Suppressor macrophage (primary cell): Measurements from ENCODE around the gene ITGB3.

ENCODE experiments used
- DNase-seq, 4 experiments: peaks; one replicate each; pipeline ENCODE4 v3.0.0-alpha.2; 2020 to 2022

ITGB3 gene

DNA sequence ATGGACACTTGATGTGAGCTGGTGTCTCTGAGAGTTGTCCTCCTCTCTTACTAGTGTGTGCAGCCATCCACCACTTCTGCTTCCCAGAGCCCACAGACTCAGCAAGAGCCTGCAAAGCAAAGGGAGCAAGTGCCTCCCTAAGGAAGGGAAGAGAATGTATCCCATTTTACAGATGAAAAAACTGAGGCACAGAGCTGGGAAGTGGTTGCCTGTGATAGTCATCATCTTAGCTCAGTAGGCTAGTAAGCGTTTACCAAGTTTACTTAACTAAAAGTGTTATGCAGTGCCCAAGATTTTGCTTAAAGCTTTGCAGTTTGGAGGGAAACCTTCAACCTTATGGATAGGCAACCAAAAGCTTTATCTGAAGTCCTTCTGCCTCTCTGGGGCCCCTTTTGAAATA, 47.1 kb downstream of the ITGB3 start:
- DNase-seq: no peak

DNA sequence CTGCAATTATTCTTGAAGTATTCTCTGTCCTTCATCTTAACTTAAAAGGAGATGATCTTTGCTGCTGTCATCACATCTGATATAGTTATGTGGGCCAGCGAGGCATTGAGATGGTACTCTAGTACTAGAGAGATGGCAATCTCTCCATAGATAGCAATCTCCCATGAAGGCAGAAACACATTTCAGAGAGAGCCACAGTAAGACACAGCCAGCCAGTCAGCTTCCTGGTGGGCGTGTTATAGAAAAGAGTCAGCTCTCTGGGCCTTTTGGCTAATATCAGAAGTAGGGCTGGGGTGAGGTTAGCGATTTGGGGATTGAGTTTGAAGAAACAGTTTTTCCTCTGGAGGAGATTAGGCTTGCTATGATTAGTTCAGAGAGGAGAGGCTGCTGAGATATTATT, 47.5 kb downstream of the ITGB3 start:
- no peak for DNase-seq

DNA sequence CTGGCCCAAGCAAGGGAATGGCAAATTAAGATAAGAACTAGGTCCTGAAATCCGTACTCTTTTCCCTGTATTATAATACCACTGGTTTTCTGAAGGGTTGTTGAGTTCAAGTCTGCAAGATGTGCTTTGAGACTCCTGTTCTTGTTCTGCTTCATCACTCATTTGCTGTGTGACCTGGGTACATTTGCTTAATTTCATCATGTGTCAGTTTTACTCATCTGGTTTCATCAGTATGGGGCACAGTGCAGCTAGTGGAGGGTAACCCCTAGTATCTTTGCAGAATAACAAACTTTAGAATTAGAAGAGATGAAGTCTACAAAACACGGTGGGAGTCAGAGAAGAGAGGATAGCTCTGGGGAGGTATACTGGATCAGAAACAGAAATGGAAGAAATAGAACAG, 48.2 kb downstream of the ITGB3 start:
- DNase-seq: no peak

DNA sequence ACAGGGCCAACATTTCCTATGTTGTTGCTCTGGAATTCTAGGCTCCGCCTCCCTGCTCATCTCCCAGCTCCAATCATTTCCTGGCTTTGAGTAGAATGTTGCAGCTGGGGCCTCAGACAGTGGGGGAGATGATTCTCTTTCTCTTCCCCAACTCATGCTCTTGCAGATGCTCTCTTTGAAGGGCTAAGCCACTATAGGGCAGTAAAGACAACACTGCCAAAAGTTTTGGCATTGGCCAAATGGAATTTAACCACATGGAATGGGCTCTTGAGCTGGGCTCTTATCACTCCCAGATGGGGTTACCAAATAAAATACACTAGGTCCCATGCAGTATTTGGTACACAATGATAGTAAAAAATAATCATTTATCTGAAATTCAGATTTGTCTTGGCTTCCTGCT, 50.6 kb downstream of the ITGB3 start:
- DNase-seq: no peak

DNA sequence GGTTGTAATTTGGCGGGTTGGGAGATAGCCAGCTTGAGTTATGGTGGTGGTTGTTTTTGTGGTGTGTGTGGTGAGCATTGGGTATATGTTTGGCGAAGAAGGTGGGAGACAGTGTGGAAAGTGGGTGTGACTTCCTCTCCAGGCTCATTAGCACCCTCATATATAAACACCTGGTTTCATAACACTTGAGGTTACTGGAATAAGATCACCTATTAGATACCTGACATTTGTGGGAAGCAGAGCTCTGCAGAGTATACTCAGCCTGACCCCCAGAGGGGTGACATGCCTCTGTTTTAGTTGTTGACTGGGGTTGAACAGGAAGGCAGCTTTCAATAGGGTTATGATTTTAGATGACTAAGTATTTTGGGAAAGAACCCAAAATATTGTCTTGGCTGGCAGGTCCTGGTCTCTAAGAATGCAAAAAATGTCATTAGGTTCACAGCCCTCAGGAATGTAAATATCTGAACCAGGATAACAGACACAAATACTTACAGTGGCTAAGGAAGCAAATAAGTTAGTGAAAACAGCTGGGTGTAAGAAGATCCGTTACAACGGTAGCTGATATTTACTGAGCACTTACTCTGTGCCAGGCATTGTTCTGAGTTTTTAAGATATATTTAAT, 51.8 kb downstream of the ITGB3 start:
- DNase-seq: no peak

DNA sequence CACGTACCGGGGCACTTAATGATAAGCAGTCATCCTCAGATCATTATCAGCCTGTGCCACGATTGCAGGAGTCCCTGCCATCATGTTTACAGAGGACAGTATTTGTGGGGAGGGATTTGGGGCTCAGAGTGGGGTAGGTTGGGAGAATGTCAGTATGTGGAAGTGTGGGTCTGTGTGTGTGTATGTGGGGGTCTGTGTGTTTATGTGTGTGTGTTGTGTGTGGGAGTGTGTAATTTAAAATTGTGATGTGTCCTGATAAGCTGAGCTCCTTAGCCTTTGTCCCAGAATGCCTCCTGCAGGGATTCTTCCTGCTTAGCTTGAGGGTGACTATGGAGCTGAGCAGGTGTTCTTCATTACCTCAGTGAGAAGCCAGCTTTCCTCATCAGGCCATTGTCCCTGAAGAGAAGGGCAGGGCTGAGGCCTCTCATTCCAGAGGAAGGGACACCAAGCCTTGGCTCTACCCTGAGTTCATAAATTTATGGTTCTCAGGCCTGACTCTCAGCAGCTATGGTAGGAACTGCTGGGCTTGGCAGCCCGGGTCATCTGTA, 56.6 kb downstream of the ITGB3 start:
- no peak for DNase-seq

DNA sequence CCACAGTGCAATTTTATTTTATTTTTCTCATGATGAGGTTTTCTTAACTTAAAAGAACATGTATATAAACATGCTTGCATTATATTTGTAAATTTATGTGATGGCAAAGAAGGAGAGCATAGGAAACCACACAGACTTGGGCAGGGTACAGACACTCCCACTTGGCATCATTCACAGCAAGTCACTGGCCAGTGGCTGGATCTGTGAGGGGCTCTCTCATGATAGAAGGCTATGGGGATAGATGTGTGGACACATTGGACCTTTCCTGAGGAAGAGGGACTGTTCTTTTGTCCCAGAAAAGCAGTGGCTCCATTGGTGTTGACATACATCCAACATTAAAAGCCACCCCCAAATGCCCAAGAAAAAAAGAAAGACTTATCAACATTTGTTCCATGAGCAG, 57.8 kb downstream of the ITGB3 start:
- no peak for DNase-seq

DNA sequence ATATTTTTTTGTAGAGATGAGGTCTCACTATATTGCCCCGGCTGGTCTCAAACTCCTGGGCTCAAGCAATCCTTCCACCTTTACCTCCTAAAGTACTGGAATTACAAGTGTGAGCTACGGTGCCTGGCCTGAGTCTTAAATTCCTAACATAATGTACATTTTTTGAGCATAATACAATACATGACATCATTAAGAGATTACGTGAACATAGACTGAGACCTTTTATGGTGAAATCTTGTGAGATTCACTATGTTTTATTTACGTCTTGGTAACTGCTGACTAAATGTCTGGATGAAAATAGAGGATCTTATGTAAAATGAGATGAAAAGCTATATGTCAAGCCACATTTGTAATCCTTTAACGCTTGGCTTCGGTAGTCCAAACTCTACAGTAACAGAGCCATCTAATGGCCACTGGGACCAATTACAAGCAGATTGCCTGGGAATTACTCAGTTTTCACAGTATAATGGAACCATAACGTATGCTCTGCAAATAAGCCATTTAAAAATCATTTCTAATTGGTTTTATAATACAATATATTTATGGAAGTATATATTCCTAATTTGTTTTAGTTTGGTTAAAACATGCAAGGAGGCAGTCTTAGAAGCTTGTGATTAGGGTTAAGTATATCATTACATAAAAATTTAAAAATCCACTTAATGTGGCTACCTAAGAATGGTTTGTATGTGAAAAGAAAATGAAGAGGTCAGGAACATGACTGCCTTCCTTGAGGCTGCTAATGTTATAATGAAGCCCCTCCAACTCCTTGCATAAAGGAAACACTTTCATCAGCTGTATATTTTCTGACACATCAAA, 62.0 kb downstream of the ITGB3 start:
- peak; percentile 68 to 88 (median 78) for DNase-seq

DNA sequence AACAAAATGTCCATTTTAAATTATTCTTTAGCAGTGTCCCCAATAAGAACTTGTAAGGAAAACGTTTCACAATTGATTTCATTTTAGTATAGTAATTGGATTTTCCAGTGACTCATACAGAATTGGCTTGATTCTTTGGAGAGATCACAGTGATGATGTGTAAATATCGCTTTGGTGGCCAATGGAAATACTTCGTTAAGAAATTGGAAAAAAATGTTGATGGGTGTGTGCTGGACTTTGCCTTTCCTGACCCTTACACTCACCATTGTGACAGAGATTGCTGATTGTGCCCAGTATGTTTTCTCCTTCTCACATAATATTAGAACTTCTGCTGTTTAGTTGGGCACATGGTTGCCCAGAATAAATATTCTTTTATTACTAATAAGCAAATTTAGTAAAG, 62.7 kb downstream of the ITGB3 start:
- no peak for DNase-seq

DNA sequence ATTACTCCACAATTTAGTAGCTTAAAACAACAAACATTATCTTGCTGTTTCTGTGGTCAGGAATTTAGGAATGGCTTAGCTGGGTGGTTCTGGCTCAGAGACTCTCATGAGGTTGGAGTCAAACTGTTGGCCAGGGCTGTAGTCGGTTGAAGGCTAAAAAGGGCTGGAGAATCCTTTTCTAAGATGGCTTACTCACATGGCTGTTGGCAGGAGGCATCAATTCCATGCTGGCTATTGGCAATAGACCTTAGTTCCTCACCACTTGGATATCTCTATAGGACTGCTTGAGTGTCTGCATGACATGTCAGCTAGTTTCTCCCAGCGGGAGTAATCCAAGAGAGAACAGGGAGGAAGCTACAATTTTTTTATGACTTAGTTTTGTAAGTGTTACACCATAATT, 63.5 kb downstream of the ITGB3 start:
- peak in 1 of 4 experiments; percentile 17 for DNase-seq

DNA sequence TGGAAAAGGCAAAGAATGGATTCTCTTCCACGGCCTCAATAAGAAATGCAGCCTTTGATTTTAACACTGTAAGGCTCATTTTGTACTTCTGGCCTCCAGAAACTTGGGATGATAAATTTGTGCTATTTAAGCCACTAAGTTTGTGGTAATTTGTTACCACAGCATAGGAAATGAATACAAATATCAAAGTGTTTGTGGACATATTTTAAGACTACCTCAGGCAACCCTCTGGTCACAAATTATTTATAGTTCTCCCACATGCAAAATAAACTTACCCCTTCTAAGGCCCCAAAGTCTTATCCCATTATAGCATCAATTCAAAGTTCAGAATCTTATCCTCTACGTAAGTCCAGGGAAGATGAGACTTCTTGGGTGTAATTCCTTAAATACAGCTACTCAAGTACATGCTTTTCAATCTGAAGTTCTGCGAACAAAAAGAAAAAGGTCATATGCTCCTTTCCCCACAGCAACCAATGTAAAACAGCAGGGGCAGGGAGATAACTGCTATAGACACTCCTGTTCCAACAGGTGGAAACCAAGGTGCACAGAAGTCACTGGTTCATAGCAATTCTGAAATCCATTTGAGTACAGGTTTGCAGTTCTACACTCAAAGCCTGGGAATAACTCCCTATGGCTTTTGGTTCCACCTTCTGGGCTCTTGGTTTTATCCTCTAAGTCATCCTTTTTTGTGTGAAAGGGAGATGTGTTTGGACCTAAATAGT, 64.7 kb downstream of the ITGB3 start:
- no peak for DNase-seq

DNA sequence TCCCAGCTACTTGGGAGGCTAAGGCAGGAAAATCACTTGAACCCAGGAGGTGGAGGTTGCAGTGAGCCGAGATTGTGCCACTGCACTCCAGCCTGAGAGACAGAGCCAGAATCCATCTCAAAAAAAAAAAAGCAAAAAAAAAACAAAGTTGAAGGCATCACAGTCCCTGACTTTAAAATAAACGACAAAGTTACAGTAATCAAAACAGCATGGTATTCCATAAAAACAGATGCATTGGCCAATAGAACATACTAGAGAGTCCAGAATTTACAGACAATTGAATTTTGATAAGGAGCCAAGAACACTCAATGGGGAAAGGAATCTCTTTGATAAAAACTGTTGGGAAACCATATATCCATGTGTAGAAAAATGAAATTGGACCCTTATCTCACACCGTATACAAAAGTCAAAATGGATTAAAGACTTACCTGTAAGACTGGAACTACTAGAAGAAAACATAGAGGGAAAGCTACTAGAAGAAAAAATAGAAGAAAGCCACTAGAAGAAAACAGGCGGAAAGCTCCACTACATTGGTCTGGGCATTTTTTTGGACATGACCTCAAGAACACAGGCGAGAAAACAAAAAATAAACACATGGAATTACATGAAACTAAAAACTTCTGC, 67.4 kb downstream of the ITGB3 start:
- no peak for DNase-seq

DNA sequence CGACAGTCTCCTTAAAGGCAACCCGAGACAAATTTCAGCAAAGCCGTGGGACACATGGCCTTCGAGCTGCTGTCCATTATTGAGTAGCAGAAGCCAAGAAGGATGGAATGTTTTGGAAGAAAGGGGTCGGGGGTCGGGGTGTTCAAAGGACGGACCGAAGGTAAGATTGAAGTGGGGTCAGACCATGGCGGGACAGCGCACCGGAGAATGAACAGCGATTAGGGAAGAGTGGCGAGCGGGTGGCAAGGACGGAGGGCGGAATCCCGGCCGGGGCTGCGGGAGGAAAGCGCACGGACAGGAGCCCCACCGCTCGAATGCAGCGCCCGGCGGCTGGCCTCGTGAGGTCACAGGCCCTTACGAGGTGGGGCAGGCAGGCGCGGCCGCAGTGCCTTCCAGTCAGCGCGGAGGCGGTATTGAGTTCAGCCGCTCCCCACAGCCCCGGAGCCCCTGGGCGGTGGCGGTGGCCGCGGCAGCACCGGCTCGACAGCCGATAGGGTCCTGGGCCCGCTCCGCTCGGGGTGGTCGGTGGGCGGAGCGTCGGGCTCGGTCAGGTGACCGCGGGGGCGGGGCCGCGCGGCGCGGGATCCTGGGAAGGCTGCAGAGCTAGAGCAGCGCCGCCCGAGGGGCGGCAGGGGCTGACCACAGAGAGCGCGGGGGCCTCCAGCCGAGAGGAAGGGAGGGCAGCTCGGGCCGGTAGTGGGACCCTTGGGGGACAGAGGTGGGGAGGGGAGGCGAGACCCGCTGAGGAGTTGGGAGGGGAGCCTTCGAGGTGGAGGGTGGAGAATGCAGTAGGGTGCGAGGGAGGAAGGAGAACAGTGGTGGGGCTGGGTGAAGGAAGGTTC, 70.0 kb downstream of the ITGB3 start, which contains the start of gene EFCAB13:
TSS of gene EFCAB13 (plus strand) at position 574 of the 842 bp plus-strand sequence. CDS start 4,399 bp downstream, outside the sequence.
- DNase-seq: peak; percentile 81 to 96 (median 90)

DNA sequence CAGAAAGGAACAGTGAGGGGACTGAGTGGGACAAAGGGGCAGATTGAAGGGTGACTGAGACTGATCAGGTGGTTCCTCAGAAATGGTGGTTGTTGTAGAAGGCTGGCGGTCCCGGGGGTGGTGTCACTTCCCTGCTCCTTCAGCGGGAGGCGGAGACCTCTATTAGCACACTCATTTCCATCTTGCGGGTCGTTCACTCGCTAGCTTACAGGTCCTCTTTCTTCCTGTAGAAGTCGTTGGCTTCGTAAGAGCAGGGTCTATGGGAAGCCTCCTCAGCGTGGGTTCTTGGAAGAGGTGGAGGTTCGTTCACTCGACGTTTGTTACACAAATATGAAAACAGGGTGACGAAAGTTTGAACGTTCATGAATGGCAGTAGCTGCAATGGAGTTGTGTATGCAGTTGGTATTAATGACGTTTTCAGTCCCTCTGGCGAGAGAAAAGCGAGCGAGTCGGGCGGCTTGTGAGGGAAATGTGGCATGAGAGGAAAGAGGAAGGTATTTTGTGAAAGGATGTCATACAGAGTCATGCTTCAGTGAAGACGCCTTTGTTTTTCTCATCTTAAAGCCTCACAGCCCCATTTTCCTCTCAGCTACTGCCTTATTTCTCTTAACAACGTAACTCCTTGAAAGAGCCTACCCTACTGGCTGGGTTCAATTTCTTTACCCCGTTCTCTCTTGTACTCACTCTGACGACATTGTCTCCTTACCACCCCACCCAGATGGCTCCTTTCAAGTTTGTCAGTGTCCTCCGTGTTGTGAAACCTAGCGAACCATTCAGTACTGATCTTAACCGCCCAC, 70.8 kb downstream of the ITGB3 start:
- peak; percentile 82 to 90 (median 84) for DNase-seq

DNA sequence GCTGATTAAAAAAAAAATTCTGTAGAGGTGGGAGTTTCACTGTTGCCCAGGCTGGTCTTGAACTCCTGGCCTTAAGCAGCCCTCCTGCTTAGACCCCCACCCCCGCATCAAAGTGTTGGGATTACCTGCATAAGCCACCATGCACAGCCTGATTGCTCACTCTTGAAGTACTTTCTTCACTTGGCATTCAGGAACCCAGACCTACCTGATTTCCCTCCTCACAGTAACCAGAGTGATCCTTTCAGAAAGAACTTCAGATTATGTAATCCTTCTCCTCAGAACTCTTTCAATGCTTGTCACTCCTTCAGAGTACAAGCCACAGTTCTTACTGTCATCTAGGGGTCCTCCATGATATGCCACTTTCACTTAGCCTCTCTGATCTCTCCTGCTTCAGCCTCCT, 71.5 kb downstream of the ITGB3 start:
- DNase-seq: no peak

DNA sequence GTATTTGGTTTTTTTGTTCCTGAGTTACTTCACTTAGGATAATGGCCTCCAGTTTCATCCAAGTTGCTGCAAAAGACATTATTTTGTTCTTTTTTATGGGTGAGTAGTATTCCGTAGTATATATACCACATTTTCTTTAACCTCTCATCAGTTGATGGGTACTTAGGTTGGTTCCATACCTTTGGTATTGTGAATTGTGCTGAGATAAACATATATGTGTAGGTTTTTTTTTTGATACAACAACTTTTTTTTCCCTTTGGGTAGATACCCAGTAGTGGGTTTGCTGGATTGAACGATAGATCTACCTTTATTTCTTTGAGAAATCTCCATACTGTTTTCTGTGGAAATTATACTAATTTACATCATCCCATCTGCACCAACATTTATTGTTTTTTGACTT, 76.9 kb downstream of the ITGB3 start:
- DNase-seq: no peak

DNA sequence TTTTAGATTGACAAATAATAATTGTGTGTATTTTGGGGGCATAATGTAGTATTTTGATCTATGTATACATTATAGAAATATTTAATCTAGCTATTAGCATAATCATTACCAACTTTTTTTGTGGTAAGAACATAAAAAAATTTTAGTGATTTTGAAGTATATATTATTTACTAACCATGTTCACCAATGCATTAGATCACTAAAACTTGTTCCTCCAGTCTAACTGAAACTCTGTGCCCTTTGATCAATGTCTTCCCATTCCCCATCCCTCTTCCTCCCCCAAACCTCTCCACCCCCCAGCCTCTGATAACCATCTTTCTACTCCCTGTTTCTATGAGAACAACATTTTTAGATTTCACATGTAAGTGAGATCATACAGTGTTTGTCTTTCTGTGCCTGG, 78.7 kb downstream of the ITGB3 start:
- DNase-seq: no peak

DNA sequence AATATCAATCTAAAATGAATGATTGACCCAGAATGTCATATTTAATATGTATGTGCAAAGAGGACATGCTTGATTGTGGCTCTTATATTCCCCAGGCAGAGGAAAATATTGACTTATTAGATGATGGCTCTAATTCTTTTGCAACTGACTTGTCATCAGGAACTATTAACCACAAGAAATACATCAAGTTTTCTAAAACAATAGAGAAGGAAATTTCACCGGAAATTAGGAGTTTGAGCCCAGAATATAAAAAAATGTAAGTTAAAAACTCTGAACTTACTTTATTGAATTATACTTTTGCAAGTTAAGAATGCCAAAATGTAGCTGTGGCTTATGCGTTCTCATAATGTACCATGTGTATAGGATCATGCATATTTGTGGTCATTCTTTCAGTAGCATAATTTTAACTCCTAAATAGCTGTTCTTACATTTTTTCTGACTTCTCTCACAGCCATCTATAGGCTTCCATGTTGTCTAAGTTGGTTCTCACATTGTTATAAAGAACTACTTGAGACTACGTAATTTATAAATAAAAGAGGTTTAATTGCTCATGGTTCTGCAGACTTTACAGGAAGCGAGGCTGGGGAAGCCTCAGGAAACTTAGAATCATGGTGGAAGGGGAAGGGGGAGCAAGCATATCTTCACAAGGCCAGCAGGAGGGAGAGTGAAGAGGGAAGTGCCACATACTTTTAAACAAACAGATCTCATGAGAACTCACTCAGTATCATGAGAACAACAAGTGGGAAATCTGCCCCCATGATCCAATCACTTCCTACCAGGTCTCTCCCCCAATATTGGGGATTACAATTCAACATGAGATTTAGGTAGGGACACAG, 81.7 kb downstream of the ITGB3 start:
- peak in 3 of 4 experiments; percentile 9 to 24 (median 10) for DNase-seq

DNA sequence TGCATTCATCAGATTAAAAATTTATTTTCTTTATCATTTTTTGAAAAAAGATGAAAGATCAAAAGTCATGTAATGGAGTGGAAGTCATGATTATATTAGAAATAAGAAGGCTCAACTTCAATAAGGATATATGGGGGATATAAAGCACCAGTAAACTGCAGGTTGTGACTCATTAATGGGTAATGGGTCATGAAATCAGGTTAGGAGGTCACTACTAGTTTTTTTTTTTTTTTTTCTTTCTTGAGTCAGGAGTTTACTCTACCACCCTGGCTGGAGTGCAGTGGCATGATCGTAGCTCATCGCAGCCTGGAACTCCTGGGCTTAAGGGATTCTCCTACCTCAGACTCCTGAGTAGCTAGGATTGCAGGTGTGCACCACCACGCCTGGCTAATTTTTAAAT, 84.4 kb downstream of the ITGB3 start:
- no peak for DNase-seq

DNA sequence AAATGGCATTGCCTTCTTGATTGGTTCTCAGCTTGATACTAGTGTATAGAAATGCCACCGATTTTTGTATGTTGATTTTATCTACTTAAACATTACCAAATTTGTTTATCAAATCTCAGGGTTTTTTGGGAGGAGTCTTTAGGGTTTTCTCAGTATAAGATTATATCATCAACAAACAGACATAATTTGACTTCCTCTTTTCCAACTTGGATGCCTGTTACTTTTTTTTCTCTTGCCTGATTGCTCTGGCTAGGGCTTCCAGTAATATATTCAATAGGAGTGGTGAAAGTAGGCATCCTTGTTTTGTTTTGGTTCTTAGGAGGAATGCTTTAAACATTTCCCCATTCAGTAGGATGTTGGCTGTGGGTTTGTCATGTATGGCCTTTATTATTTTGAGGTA, 99.2 kb downstream of the ITGB3 start:
- peak in 3 of 4 experiments; percentile 3 to 26 (median 19) for DNase-seq
